Neural cell (in vitro differentiated cells): ENCODE data around the gene ULBP2. TPM values are rescaled to one million over a fixed set of nuclear protein-coding genes. Genes with fewer than 3 reads are reported as not detected.

Experiments
- H2AFZ ChIP-seq: fragments of 200-600, 300-800 bp; sonication (generic), shearing (Covaris generic); 2 replicates; pipeline ENCODE4 v1.6.0; 2014; ENCODE audit warnings: low read depth, mild to moderate bottlenecking, antibody characterized with exemption, low read length, moderate library complexity
- H3F3A ChIP-seq: fragments of 200-600 bp; shearing (Covaris generic); 2 replicates; pipeline ENCODE4 v1.6.1; 2016; ENCODE audit warnings: mild to moderate bottlenecking, moderate library complexity, mixed read lengths, antibody characterized with exemption, low read length; ENCODE audit not compliant: insufficient read depth, poor library complexity, severe bottlenecking
- H3K27ac ChIP-seq: fragments of 200-600, 300-800 bp; sonication (generic), shearing (Covaris generic); 2 replicates; pipeline ENCODE4 v1.5.1; 2014; ENCODE audit warnings: mild to moderate bottlenecking, low read length, moderate library complexity
- H3K27me3 ChIP-seq: fragments of 300-800, 200-600 bp; sonication (generic), shearing (Covaris generic); 2 replicates; pipeline ENCODE4 v1.6.0; 2014; ENCODE audit warnings: mild to moderate bottlenecking, low read depth, low read length, moderate library complexity; ENCODE audit not compliant: insufficient read depth
- H3K36me3 ChIP-seq: fragments of 300-800, 200-600 bp; sonication (generic), shearing (Covaris generic); 2 replicates; pipeline ENCODE4 v1.5.1; 2014; ENCODE audit warnings: mild to moderate bottlenecking, antibody characterized with exemption, low read length, moderate library complexity; ENCODE audit not compliant: insufficient read depth
- H3K4me2 ChIP-seq: fragments of 300-800, 200-600 bp; sonication (generic), shearing (Covaris generic); 2 replicates; pipeline ENCODE4 v1.6.0; 2014; ENCODE audit warnings: mild to moderate bottlenecking, low read length
- H3K4me3 ChIP-seq: fragments of 300-800, 200-600 bp; sonication (generic), shearing (Covaris generic); 2 replicates; pipeline ENCODE4 v1.5.1; 2014; ENCODE audit warnings: mild to moderate bottlenecking, low read length, moderate library complexity
- H3K79me2 ChIP-seq: fragments of 200-600 bp; shearing (Covaris generic); replicated peaks from 2 replicates; pipeline ENCODE4 v1.6.0; 2014; ENCODE audit warnings: mild to moderate bottlenecking, low read length, moderate library complexity; ENCODE audit not compliant: insufficient read depth
- H3K9ac ChIP-seq: fragments of 300-800, 200-600 bp; sonication (generic), shearing (Covaris generic); 2 replicates; pipeline ENCODE4 v1.6.1; 2016; ENCODE audit warnings: mild to moderate bottlenecking, low read length, mixed read lengths
- H3K9me2 ChIP-seq: fragments of 200-600 bp; shearing (Covaris generic); 2 replicates; pipeline ENCODE4 v1.6.1; 2016; ENCODE audit warnings: mild to moderate bottlenecking, low read length, mixed read lengths; ENCODE audit not compliant: insufficient read depth
- H3K9me3 ChIP-seq: fragments of 200-600, 300-800 bp; sonication (generic), shearing (Covaris generic); 2 replicates; pipeline ENCODE4 v1.6.1; 2016; ENCODE audit warnings: mild to moderate bottlenecking, mixed run types, low read length, moderate library complexity, mixed read lengths
- H4K20me1 ChIP-seq: fragments of 200-600 bp; shearing (Covaris generic); 2 replicates; pipeline ENCODE4 v1.6.1; 2016; ENCODE audit warnings: mild to moderate bottlenecking, mixed run types; ENCODE audit not compliant: insufficient read depth
- CTCF ChIP-seq: fragments of 450-650 bp; IDR thresholded peaks from 2 replicates; pipeline ENCODE4 v1.5.1; 2014; ENCODE audit warnings: antibody characterized with exemption, mild to moderate bottlenecking, moderate library complexity; ENCODE audit not compliant: poor library complexity, severe bottlenecking
- EZH2 ChIP-seq: fragments of 200-600, 300-800 bp; shearing (Covaris generic), sonication (generic); IDR thresholded peaks from 2 replicates; pipeline ENCODE4 v1.6.1; 2014; ENCODE audit warnings: antibody characterized with exemption, low read length, borderline replicate concordance, mild to moderate bottlenecking; ENCODE audit not compliant: insufficient read depth, poor library complexity, severe bottlenecking
- MXI1 ChIP-seq: fragments of 450-650 bp; conservative IDR thresholded peaks from 2 replicates; pipeline ENCODE4 v1.6.1; 2014; ENCODE audit warnings: antibody characterized with exemption, mild to moderate bottlenecking; ENCODE audit not compliant: poor library complexity, severe bottlenecking
- POLR2AphosphoS5 ChIP-seq: IDR thresholded peaks from 2 replicates; pipeline ENCODE4 v1.6.1; 2012
- REST ChIP-seq: IDR thresholded peaks from 2 replicates; pipeline ENCODE4 v1.6.1; 2012; ENCODE audit warnings: borderline replicate concordance
- SMC3 ChIP-seq: fragments of 450-650 bp; conservative IDR thresholded peaks from 2 replicates; pipeline ENCODE4 v1.6.1; 2014; ENCODE audit warnings: antibody characterized with exemption, mild to moderate bottlenecking, moderate library complexity; ENCODE audit not compliant: poor library complexity
- TAF1 ChIP-seq: IDR thresholded peaks from 2 replicates; pipeline ENCODE4 v1.6.1; 2012; ENCODE audit warnings: low read depth
- polyA plus RNA-seq: library from polyadenylated mRNA; depleted of rRNA; stranded (reverse); fragments of >200 nt; gene quantifications from 2 replicates; pipeline ENCODE4 v1.2.3, GENCODE V29; 2014

Gene ULBP2
- polyA plus RNA-seq, 1 donor from 2014 or later, result 1.5 TPM

GRCh38 chr6:149995235-149995750 lies 53.5 kb downstream of the ULBP2 start:
- H3K79me2 ChIP-seq, result no peaks in the 10 kb centered on the region
- no peak overlapping the region for H3K27ac ChIP-seq
- H2AFZ ChIP-seq, result no peak overlapping the region
- no peaks in the 10 kb centered on the region for H3K9me2 ChIP-seq
- no peak overlapping the region for H3K9ac ChIP-seq
- H3K9me3 ChIP-seq, result no peaks in the 10 kb centered on the region
- H4K20me1 ChIP-seq, result no peaks in the 10 kb centered on the region
- no peak overlapping the region for H3K4me2 ChIP-seq
- H3K4me3 ChIP-seq, result no peak overlapping the region
- no peaks in the 10 kb centered on the region for H3K36me3 ChIP-seq
- peaks cover 43% of the 10 kb centered on the region for H3K27me3 ChIP-seq
- no peak for TF ChIP-seq EZH2
- no peak for TF ChIP-seq SMC3
- no peak for TF ChIP-seq POLR2AphosphoS5
- TF ChIP-seq CTCF, result no peak
- H3F3A ChIP-seq, result no peaks in the 10 kb centered on the region

GRCh38 chr6:149995971-149996370 lies 54.2 kb downstream of the ULBP2 start:
- peaks cover 37% of the 10 kb centered on the region for H3K27me3 ChIP-seq
- H3K9me2 ChIP-seq, result no peaks in the 10 kb centered on the region
- no peaks in the 10 kb centered on the region for H4K20me1 ChIP-seq
- TF ChIP-seq MXI1, result no peak
- TF ChIP-seq TAF1, result no peak
- TF ChIP-seq REST, result no peak
- H3K4me3 ChIP-seq, result no peak overlapping the region
- no peaks in the 10 kb centered on the region for H3K9me3 ChIP-seq
- H3K79me2 ChIP-seq, result no peaks in the 10 kb centered on the region
- no peaks in the 10 kb centered on the region for H3K36me3 ChIP-seq
- H3K4me2 ChIP-seq, result no peak overlapping the region
- H3K27ac ChIP-seq, result no peak overlapping the region
- H3F3A ChIP-seq, result no peaks in the 10 kb centered on the region
- no peak overlapping the region for H2AFZ ChIP-seq
- H3K9ac ChIP-seq, result no peak overlapping the region

Other genes with a start within 250 kb of the ULBP2 start
- 12.8 and 12.9 TPM in 2 replicates for gene LATS1, start 223.9 kb upstream of the ULBP2 start, polyA plus RNA-seq
- 20.9 and 26.9 TPM in 2 replicates for gene NUP43, start 195.5 kb upstream of the ULBP2 start, polyA plus RNA-seq
- gene PCMT1, start 192.3 kb upstream of the ULBP2 start, polyA plus RNA-seq, result 384 and 400 TPM in 2 replicates
- gene LRP11, start 77.7 kb upstream of the ULBP2 start, polyA plus RNA-seq, result 53.5 and 57.0 TPM in 2 replicates
- not detected in 2 replicates for gene RAET1E, start 43.9 kb upstream of the ULBP2 start, polyA plus RNA-seq
- gene RAET1G, start 18.9 kb upstream of the ULBP2 start, polyA plus RNA-seq, result not detected in 2 replicates
- 0.22 and 0.38 TPM in 2 replicates for gene ULBP1, start 21.9 kb downstream of the ULBP2 start, polyA plus RNA-seq
- not detected in 2 replicates for gene RAET1L, start 83.5 kb downstream of the ULBP2 start, polyA plus RNA-seq
- 2.2 and 2.8 TPM in 2 replicates for gene ULBP3, start 127.1 kb downstream of the ULBP2 start, polyA plus RNA-seq
- 9.9 and 14.0 TPM in 2 replicates for gene PPP1R14C, start 201.0 kb downstream of the ULBP2 start, polyA plus RNA-seq